HCT116 (cell line): ENCODE results near the gene CAGE1. TPM values are rescaled to one million over a fixed set of nuclear protein-coding genes. Genes with fewer than 3 reads are reported as not detected.

Source experiments
- ATAC-seq: fragments of 200-7000 bp; cut with Tn5 transposase; 2 replicates; pipeline ENCODE4 v1.9.1; 2020; ENCODE audit warnings: mild to moderate bottlenecking, moderate library complexity
- BruUV-seq: library from RNA; stranded (reverse); fragments of 400-500 nt; replicated peaks from 2 replicates; lab custom pipeline; 2021; lab: Mats Ljungman, UMichigan
- CTCF ChIA-PET: fragments of 300-600 bp; sonication (Branson Sonifier 250); formaldehyde crosslinking; loops from one replicate; lab custom pipeline; 2021; ENCODE audit warnings: antibody characterized with exemption; lab: Charles Lee
- POLR2A ChIA-PET: fragments of 300-600, 350-600 bp; sonication (Branson Sonifier 250); formaldehyde crosslinking; loops from one replicate; lab custom pipeline; 2021; ENCODE audit warnings: antibody characterized with exemption; lab: Charles Lee
- RAD21 ChIA-PET, 2 experiments: fragments of 300-600 bp; sonication (Branson Sonifier 250); formaldehyde crosslinking; loops; one replicate each; lab custom pipeline; 2023; ENCODE audit warnings: low total read pairs in 2 of 2; ENCODE audit not compliant: uncharacterized antibody in 2 of 2, unreplicated experiment in 2 of 2, low non-redundant PET in 1 of 2; lab: Charles Lee
- DNase-seq: peaks from one replicate; pipeline ENCODE4 v3.0.0-alpha.2; 2010; ENCODE audit warnings: low read depth, low spot score
- H2AFZ ChIP-seq: fragments of 200-600 bp; shearing (Covaris generic), sonication (generic); 2 replicates; pipeline ENCODE4 v1.6.1; 2017; ENCODE audit warnings: low read depth, mixed run types, mixed read lengths, antibody characterized with exemption, low read length; ENCODE audit not compliant: poor library complexity, severe bottlenecking
- H3K27ac ChIP-seq: 2 replicates; pipeline ENCODE4 v1.5.1; 2012; ENCODE audit warnings: low read depth, low read length
- H3K27me3 ChIP-seq: fragments of 200-600 bp; sonication (generic); 2 replicates; pipeline ENCODE4 v1.6.1; 2016; ENCODE audit warnings: mixed run types, low read length, mixed read lengths; ENCODE audit not compliant: insufficient read depth
- H3K36me3 ChIP-seq, 2 experiments: fragments of 200-500 bp in 1 of 2; fragments of 200-600 bp in 1 of 2; sonication (Bioruptor generic) in 1 of 2; sonication (generic) in 1 of 2; 2 replicates each; pipeline versions ENCODE4 v1.5.1 to v1.6.1; 2014 to 2016; ENCODE audit warnings: low read length in 2 of 2, inconsistent platforms in 1 of 2, mixed read lengths in 1 of 2, mixed run types in 1 of 2; ENCODE audit not compliant: insufficient read depth in 2 of 2, control insufficient read depth in 1 of 2
- H3K4me1 ChIP-seq, 2 experiments: fragments of 200-600 bp in 1 of 2; sonication (generic) in 1 of 2; 2 replicates each; pipeline versions ENCODE4 v1.5.1 to v1.6.1; 2012 to 2017; ENCODE audit warnings: low read length in 2 of 2, inconsistent platforms in 1 of 2, mild to moderate bottlenecking in 1 of 2, mixed read lengths in 1 of 2, mixed run types in 1 of 2, moderate library complexity in 1 of 2; ENCODE audit not compliant: insufficient read depth in 2 of 2, control insufficient read depth in 1 of 2
- H3K4me2 ChIP-seq: fragments of 200-600 bp; sonication (generic); 2 replicates; pipeline ENCODE4 v1.6.1; 2017; ENCODE audit warnings: mixed run types, low read length, mixed read lengths
- H3K4me3 ChIP-seq, 2 experiments: fragments of 200-600 bp in 1 of 2; sonication (generic) in 1 of 2; replicated peaks in 1 of 2; 2 replicates each; pipeline ENCODE4 v1.5.1; 2011 to 2016; ENCODE audit warnings: low read length in 2 of 2, control low read depth in 1 of 2, low read depth in 1 of 2, mild to moderate bottlenecking in 1 of 2, mixed read lengths in 1 of 2, mixed run types in 1 of 2
- H3K79me2 ChIP-seq: fragments of 200-600 bp; sonication (generic); 2 replicates; pipeline ENCODE4 v1.6.1; 2017; ENCODE audit warnings: mild to moderate bottlenecking, mixed run types, low read length, moderate library complexity, mixed read lengths; ENCODE audit not compliant: insufficient read depth
- H3K9ac ChIP-seq: fragments of 200-600 bp; sonication (generic); 2 replicates; pipeline ENCODE4 v1.6.1; 2016; ENCODE audit warnings: low read length, mixed read lengths
- H3K9me2 ChIP-seq: fragments of 200-600 bp; sonication (generic), shearing (Covaris generic); 2 replicates; pipeline ENCODE4 v1.6.1; 2017; ENCODE audit warnings: mixed run types, mild to moderate bottlenecking, moderate library complexity; ENCODE audit not compliant: insufficient read depth
- H3K9me3 ChIP-seq, 2 experiments: fragments of 200-500 bp in 1 of 2; fragments of 200-600 bp in 1 of 2; sonication (Bioruptor generic) in 1 of 2; sonication (generic) in 1 of 2; 2 replicates each; pipeline ENCODE4 v1.6.1; 2014 to 2017; ENCODE audit warnings: low read length in 2 of 2, mixed read lengths in 2 of 2, inconsistent platforms in 1 of 2, low read depth in 1 of 2, mild to moderate bottlenecking in 1 of 2, mixed run types in 1 of 2, moderate library complexity in 1 of 2; ENCODE audit not compliant: control insufficient read depth in 1 of 2, insufficient read depth in 1 of 2
- H4K20me1 ChIP-seq: fragments of 200-600 bp; sonication (generic), shearing (Covaris generic); 2 replicates; pipeline ENCODE4 v1.6.1; 2017; ENCODE audit warnings: mixed run types, mild to moderate bottlenecking, moderate library complexity; ENCODE audit not compliant: insufficient read depth
- CTCF ChIP-seq, 3 experiments: fragments of 200-600 bp in 1 of 3; sonication (generic) in 1 of 3; IDR thresholded peaks in 2 of 3; conservative IDR thresholded peaks in 1 of 3; 2 replicates each; pipeline ENCODE4 v1.5.1; 2012 to 2017; ENCODE audit warnings: low read depth in 2 of 3, low read length in 2 of 3, antibody characterized with exemption in 1 of 3, borderline replicate concordance in 1 of 3, control low read depth in 1 of 3, mild to moderate bottlenecking in 1 of 3, mixed read lengths in 1 of 3, mixed run types in 1 of 3, moderate library complexity in 1 of 3; ENCODE audit not compliant: insufficient read depth in 1 of 3
- EGR1 ChIP-seq: IDR thresholded peaks from 2 replicates; pipeline ENCODE4 v1.6.1; 2012; ENCODE audit warnings: low read depth
- ELF1 ChIP-seq: IDR thresholded peaks from 2 replicates; pipeline ENCODE4 v1.6.1; 2012; ENCODE audit warnings: low read depth, borderline replicate concordance
- POLR2A ChIP-seq: IDR thresholded peaks from 2 replicates; pipeline ENCODE4 v1.7.0; 2011; ENCODE audit warnings: borderline replicate concordance; ENCODE audit not compliant: insufficient read depth, insufficient read length; ENCODE audit errors: extremely low read depth
- POLR2AphosphoS5 ChIP-seq: IDR thresholded peaks from 2 replicates; pipeline ENCODE4 v1.6.1; 2011; ENCODE audit warnings: mild to moderate bottlenecking, low read depth, low read length, moderate library complexity
- RAD21 ChIP-seq: IDR thresholded peaks from 2 replicates; pipeline ENCODE4 v1.6.1; 2012; ENCODE audit warnings: low read depth, mild to moderate bottlenecking
- REST ChIP-seq: IDR thresholded peaks from 2 replicates; pipeline ENCODE4 v1.6.1; 2012; ENCODE audit warnings: low read depth
- SP1 ChIP-seq: IDR thresholded peaks from 2 replicates; pipeline ENCODE4 v1.6.1; 2012; ENCODE audit warnings: low read depth
- YY1 ChIP-seq: IDR thresholded peaks from 2 replicates; pipeline ENCODE4 v1.6.1; 2011; ENCODE audit warnings: low read length, low read depth, moderate library complexity, mild to moderate bottlenecking; ENCODE audit not compliant: insufficient replicate concordance; ENCODE audit errors: extremely low read depth
- ZBTB33 ChIP-seq: IDR thresholded peaks from 2 replicates; pipeline ENCODE4 v1.6.1; 2011; ENCODE audit warnings: mild to moderate bottlenecking, low read length, moderate library complexity; ENCODE audit not compliant: insufficient replicate concordance; ENCODE audit errors: extremely low read depth
- ZFX ChIP-seq: fragments of 450-650 bp; IDR thresholded peaks from 2 replicates; pipeline ENCODE4 v1.6.1; 2017
- intact Hi-C: fragments of 100-400 bp; cut with micrococcal nuclease; formaldehyde crosslinking; loops from 2 replicates; pipeline ENCODE4 v1.10.0; 2022
- total RNA-seq: library from RNA; stranded (reverse); gene quantifications from one replicate; pipeline ENCODE4 v1.2.1, GENCODE V29; 2021; ENCODE audit not compliant: unreplicated experiment
- TF ChIP-seq, protein P1 (sequence below): IDR thresholded peaks from 2 replicates; pipeline ENCODE4 v1.6.1; 2012

Gene CAGE1
- total RNA-seq, 1 experiment from 2014 or later: 0.20 TPM

GRCh38 chr6:7433121-7433617 lies 43.6 kb upstream of the CAGE1 start:
- Histone ChIP-seq H3K79me2 (no peaks in the 10 kb centered on the region), H3K4me3 (no peak overlapping the region), H2AFZ (no peak overlapping the region), H3K27ac (no peak overlapping the region), H3K9me2 (no peaks in the 10 kb centered on the region), H3K9ac (no peak overlapping the region), H4K20me1 (no peaks in the 10 kb centered on the region), H3K4me1 (peaks cover 2 to 8% of the 10 kb centered on the region in 2 experiments; a peak in 2 of 4 replicates), H3K9me3 (no peaks in the 10 kb centered on the region), H3K4me2 (no peak overlapping the region), H3K27me3 (no peaks in the 10 kb centered on the region), H3K36me3 (no peaks in the 10 kb centered on the region)
- no peak; the same call in 1 of the 2 replicates for ATAC-seq
- intact Hi-C loops: no loop called here
- TF ChIP-seq RAD21 (no peak), YY1 (no peak), ZFX (no peak), ZBTB33 (no peak), POLR2AphosphoS5 (no peak), ELF1 (no peak), CTCF (IDR thresholded peaks at IDR 0.05 in 2 of 3, conservative IDR thresholded peaks at IDR 0.05 in 1 of 3; ENCODE audit: borderline replicate concordance in 1 of 3, insufficient read depth in 1 of 3, low read depth in 2 of 3, low read length in 2 of 3) (no peak), SP1 (no peak), EGR1 (no peak), REST (no peak), POLR2A (no peak)
- TF ChIP-seq, protein P1, sequence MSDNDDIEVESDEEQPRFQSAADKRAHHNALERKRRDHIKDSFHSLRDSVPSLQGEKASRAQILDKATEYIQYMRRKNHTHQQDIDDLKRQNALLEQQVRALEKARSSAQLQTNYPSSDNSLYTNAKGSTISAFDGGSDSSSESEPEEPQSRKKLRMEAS: no peak
- no peak for DNase-seq
- BruUV-seq: no TSS peak
- CTCF ChIA-PET: no interaction called here
- POLR2A ChIA-PET: interaction anchor here (0.9 kb wide), 1 partner anchor 115 kb away, joined by 3 read pairs; no protein-coding TSS in a partner anchor
- RAD21 ChIA-PET: no interaction called here
